ENCODE results near the gene SRSF2.

The SRSF2 gene

GRCh38 chr17:76737082-76737675 is at the start of gene SRSF2:
TSS of gene SRSF2 (minus strand) at chr17:76737331. CDS start at chr17:76737160, 171 bp downstream.
- H3K4me3 ChIP-seq (ENCODE audit: control insufficient read depth, low read depth, low read length) = peak within 1 kb of the TSS; percentile 95
- TF ChIP-seq CTCF (IDR thresholded peaks at IDR 0.05; ENCODE audit: control insufficient read depth, insufficient read depth, low read depth, low read length, missing control alignments) = no peak
- DNase-seq (ENCODE audit: low read depth) = peak; percentile 93

GRCh38 chr17:76784926-76785325 is 47.8 kb upstream of the SRSF2 start:
- H3K4me3 ChIP-seq (ENCODE audit: control insufficient read depth, low read depth, low read length) = no peak overlapping the region
- no peak for TF ChIP-seq CTCF (IDR thresholded peaks at IDR 0.05; ENCODE audit: control insufficient read depth, insufficient read depth, low read depth, low read length, missing control alignments)
- DNase-seq (ENCODE audit: low read depth) = no peak

GRCh38 chr17:76783146-76783545 is 46.0 kb upstream of the SRSF2 start:
- no peak for TF ChIP-seq CTCF (IDR thresholded peaks at IDR 0.05; ENCODE audit: control insufficient read depth, insufficient read depth, low read depth, low read length, missing control alignments)
- no peak for DNase-seq (ENCODE audit: low read depth)
- H3K4me3 ChIP-seq (ENCODE audit: control insufficient read depth, low read depth, low read length) = no peak overlapping the region

- DNase-seq (ENCODE audit: low read depth) = no peak
- H3K4me3 ChIP-seq (ENCODE audit: control insufficient read depth, low read depth, low read length) = no peak overlapping the region
- no peak for TF ChIP-seq CTCF (IDR thresholded peaks at IDR 0.05; ENCODE audit: control insufficient read depth, insufficient read depth, low read depth, low read length, missing control alignments)
These were observed 44.2 kb upstream of the SRSF2 start for GRCh38 chr17:76781056-76781982.

GRCh38 chr17:76775021-76775600 is 38.0 kb upstream of the SRSF2 start:
- DNase-seq (ENCODE audit: low read depth) = no peak
- H3K4me3 ChIP-seq (ENCODE audit: control insufficient read depth, low read depth, low read length) = no peak overlapping the region
- no peak for TF ChIP-seq CTCF (IDR thresholded peaks at IDR 0.05; ENCODE audit: control insufficient read depth, insufficient read depth, low read depth, low read length, missing control alignments)

- peak overlapping the region; percentile 24 for H3K4me3 ChIP-seq (ENCODE audit: control insufficient read depth, low read depth, low read length)
- DNase-seq (ENCODE audit: low read depth) = peak; percentile 76
- peak; percentile 9 for TF ChIP-seq CTCF (IDR thresholded peaks at IDR 0.05; ENCODE audit: control insufficient read depth, insufficient read depth, low read depth, low read length, missing control alignments)
These were observed 35.9 kb upstream of the SRSF2 start for GRCh38 chr17:76772842-76773525.

All from AG09309 (cell line).